Stomach (tissue), 4 donors: ENCODE data around the gene EPB41L4B.

Experiments
- POLR2A ChIP-seq, 4 donors: fragments of 450-650 bp; IDR thresholded peaks; one replicate each; pipeline ENCODE4 v1.6.1; 2016; ENCODE audit warnings: antibody characterized with exemption in 4 of 4, control low read depth in 2 of 4, mild to moderate bottlenecking in 1 of 4, moderate library complexity in 1 of 4
- POLR2AphosphoS5 ChIP-seq, 3 donors: sonication (generic); formaldehyde crosslinking; IDR thresholded peaks; one replicate each; pipeline ENCODE4 v1.6.1; 2016; ENCODE audit warnings: antibody characterized with exemption in 3 of 3
- TF ChIP-seq, protein P1 (sequence below), 7 experiments: fragments of 450-650 bp in 4 of 7; fragments of 200-600 bp in 3 of 7; sonication (generic) in 3 of 7; IDR thresholded peaks; one replicate each; pipeline ENCODE4 v1.5.1; 2016 to 2019; ENCODE audit warnings: antibody characterized with exemption in 7 of 7, control low read depth in 2 of 7, mild to moderate bottlenecking in 1 of 7

DNA sequence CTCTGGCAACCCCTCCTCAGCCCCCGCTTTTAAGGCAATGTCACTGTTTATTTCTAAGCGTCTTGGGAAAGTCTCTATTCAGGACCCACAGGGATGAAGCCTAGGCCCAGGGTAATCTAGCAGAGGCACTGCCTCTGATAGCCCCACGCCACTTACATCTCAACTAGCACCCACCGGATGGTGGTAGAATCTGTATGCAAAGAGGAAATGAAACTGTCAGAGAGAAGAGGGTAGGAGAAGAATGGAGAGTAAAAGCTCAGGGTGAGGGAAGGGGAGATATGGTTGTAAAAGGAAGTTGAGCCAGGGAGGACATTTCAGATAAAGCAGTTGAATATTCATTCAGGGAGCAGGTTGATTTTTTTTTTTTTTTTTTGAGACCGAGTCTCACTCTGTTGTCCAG is 156.8 kb downstream of the EPB41L4B start:
- TF ChIP-seq POLR2A (IDR thresholded peaks at IDR 0.05) (no peak), POLR2AphosphoS5 (IDR thresholded peaks at IDR 0.05) (no peak)
- TF ChIP-seq, protein P1, sequence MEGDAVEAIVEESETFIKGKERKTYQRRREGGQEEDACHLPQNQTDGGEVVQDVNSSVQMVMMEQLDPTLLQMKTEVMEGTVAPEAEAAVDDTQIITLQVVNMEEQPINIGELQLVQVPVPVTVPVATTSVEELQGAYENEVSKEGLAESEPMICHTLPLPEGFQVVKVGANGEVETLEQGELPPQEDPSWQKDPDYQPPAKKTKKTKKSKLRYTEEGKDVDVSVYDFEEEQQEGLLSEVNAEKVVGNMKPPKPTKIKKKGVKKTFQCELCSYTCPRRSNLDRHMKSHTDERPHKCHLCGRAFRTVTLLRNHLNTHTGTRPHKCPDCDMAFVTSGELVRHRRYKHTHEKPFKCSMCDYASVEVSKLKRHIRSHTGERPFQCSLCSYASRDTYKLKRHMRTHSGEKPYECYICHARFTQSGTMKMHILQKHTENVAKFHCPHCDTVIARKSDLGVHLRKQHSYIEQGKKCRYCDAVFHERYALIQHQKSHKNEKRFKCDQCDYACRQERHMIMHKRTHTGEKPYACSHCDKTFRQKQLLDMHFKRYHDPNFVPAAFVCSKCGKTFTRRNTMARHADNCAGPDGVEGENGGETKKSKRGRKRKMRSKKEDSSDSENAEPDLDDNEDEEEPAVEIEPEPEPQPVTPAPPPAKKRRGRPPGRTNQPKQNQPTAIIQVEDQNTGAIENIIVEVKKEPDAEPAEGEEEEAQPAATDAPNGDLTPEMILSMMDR (IDR thresholded peaks at IDR 0.05), result no peak
